Loucy (cell line): Measurements from ENCODE around the gene TAS1R3.

Experiments
- H2AFZ ChIP-seq: fragments of 200-600 bp; sonication (generic); 2 replicates; pipeline ENCODE4 v1.6.0; 2016; ENCODE audit warnings: antibody characterized with exemption, mild to moderate bottlenecking, low read length, moderate library complexity
- H3F3A ChIP-seq: fragments of 200-600 bp; 2 replicates; pipeline ENCODE4 v1.6.0; 2016; ENCODE audit warnings: antibody characterized with exemption, low read depth, mild to moderate bottlenecking
- H3K27me3 ChIP-seq: fragments of 200-600 bp; sonication (generic); 2 replicates; pipeline ENCODE4 v1.6.1; 2014; ENCODE audit warnings: low read length, mild to moderate bottlenecking; ENCODE audit not compliant: insufficient read depth, poor library complexity, severe bottlenecking
- H3K36me3 ChIP-seq: fragments of 200-600 bp; sonication (generic); 2 replicates; pipeline ENCODE4 v1.6.1; 2016; ENCODE audit warnings: low read length; ENCODE audit not compliant: insufficient read depth
- H3K4me1 ChIP-seq: fragments of 200-600 bp; sonication (generic); 2 replicates; pipeline ENCODE4 v1.5.1; 2014; ENCODE audit warnings: low read length, mild to moderate bottlenecking; ENCODE audit not compliant: insufficient read depth, poor library complexity, severe bottlenecking
- H3K4me2 ChIP-seq: fragments of 200-600 bp; sonication (generic); 2 replicates; pipeline ENCODE4 v1.6.0; 2014; ENCODE audit warnings: antibody characterized with exemption, low read length, low read depth, mild to moderate bottlenecking; ENCODE audit not compliant: poor library complexity, severe bottlenecking
- H3K4me3 ChIP-seq: fragments of 200-600 bp; sonication (generic); 2 replicates; pipeline ENCODE4 v1.5.1; 2014; ENCODE audit warnings: low read length, mild to moderate bottlenecking, mixed read lengths; ENCODE audit not compliant: poor library complexity, severe bottlenecking
- H3K79me2 ChIP-seq: fragments of 200-600 bp; sonication (generic); 2 replicates; pipeline ENCODE4 v1.6.1; 2014; ENCODE audit warnings: low read length; ENCODE audit not compliant: insufficient read depth
- H3K9ac ChIP-seq: fragments of 200-600 bp; sonication (generic); 2 replicates; pipeline ENCODE4 v1.6.0; 2014; ENCODE audit warnings: mild to moderate bottlenecking, low read depth, low read length, moderate library complexity; ENCODE audit not compliant: poor library complexity, severe bottlenecking
- H3K9me2 ChIP-seq: fragments of 200-600 bp; sonication (generic); replicated peaks from 2 replicates; pipeline ENCODE4 v1.6.1; 2016; ENCODE audit warnings: low read depth, low read length, mixed read lengths
- H3K9me3 ChIP-seq: fragments of 200-600 bp; sonication (generic); 2 replicates; pipeline ENCODE4 v1.6.1; 2014; ENCODE audit warnings: mild to moderate bottlenecking, antibody characterized with exemption, low read length, low read depth; ENCODE audit not compliant: insufficient read depth
- H4K20me1 ChIP-seq: fragments of 200-600 bp; sonication (generic); 2 replicates; pipeline ENCODE4 v1.6.0; 2014; ENCODE audit warnings: antibody characterized with exemption, low read length, mild to moderate bottlenecking; ENCODE audit not compliant: insufficient read depth, poor library complexity, severe bottlenecking
- EZH2phosphoT487 ChIP-seq: fragments of 200-600 bp; IDR thresholded peaks from 2 replicates; pipeline ENCODE4 v1.6.1; 2018; ENCODE audit warnings: antibody characterized with exemption, mild to moderate bottlenecking, moderate library complexity, borderline replicate concordance
- TF ChIP-seq, protein P1 (sequence below): fragments of 200-600 bp; sonication (generic); conservative IDR thresholded peaks from 2 replicates; pipeline ENCODE4 v1.5.1; 2014; ENCODE audit warnings: mild to moderate bottlenecking, antibody characterized with exemption, low read length

The TAS1R3 gene

DNA sequence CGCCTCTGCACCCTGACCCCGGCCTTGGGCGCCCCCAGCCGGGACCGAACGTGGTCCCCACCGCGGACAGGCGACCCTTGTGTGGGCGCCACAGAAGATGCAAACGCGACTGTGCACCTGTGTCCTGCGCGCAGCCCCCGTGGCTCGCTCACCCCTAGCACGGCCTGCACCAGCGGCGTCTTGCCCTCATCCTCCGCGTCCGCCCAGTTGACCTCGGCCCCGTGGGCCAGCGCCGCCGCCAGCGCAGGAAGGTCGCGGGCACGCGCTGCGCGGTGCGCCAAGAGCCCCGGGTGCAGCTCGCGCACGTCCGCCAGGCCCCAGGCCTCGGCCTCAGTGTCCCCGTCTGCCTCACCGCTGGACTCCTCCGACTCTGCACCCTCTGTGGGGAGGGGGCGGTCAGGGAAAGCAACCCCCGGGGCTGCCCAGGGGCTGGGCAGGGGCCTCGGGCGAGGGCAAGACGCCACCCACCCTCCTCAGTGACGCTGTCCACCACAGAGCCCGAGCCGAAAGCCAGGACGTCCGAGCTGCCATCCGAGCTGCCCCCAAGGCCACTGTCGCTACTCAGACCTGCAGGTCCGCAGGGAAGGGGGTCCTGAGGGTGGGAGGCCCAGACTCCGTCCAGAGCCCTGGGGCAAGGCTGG is 36.7 kb upstream of the TAS1R3 start:
- Histone ChIP-seq H4K20me1 (no peaks in the 10 kb centered on the region), H3K79me2 (no peaks in the 10 kb centered on the region), H3K4me2 (no peak overlapping the region), H3K4me3 (no peak overlapping the region), H3F3A (no peaks in the 10 kb centered on the region), H3K9me2 (no peaks in the 10 kb centered on the region), H3K4me1 (no peaks in the 10 kb centered on the region), H3K9ac (no peak overlapping the region), H3K9me3 (no peaks in the 10 kb centered on the region), H3K27me3 (no peaks in the 10 kb centered on the region), H3K36me3 (no peaks in the 10 kb centered on the region), H2AFZ (no peak overlapping the region)
- TF ChIP-seq, protein P1, sequence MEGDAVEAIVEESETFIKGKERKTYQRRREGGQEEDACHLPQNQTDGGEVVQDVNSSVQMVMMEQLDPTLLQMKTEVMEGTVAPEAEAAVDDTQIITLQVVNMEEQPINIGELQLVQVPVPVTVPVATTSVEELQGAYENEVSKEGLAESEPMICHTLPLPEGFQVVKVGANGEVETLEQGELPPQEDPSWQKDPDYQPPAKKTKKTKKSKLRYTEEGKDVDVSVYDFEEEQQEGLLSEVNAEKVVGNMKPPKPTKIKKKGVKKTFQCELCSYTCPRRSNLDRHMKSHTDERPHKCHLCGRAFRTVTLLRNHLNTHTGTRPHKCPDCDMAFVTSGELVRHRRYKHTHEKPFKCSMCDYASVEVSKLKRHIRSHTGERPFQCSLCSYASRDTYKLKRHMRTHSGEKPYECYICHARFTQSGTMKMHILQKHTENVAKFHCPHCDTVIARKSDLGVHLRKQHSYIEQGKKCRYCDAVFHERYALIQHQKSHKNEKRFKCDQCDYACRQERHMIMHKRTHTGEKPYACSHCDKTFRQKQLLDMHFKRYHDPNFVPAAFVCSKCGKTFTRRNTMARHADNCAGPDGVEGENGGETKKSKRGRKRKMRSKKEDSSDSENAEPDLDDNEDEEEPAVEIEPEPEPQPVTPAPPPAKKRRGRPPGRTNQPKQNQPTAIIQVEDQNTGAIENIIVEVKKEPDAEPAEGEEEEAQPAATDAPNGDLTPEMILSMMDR = no peak
- TF ChIP-seq EZH2phosphoT487 = no peak

DNA sequence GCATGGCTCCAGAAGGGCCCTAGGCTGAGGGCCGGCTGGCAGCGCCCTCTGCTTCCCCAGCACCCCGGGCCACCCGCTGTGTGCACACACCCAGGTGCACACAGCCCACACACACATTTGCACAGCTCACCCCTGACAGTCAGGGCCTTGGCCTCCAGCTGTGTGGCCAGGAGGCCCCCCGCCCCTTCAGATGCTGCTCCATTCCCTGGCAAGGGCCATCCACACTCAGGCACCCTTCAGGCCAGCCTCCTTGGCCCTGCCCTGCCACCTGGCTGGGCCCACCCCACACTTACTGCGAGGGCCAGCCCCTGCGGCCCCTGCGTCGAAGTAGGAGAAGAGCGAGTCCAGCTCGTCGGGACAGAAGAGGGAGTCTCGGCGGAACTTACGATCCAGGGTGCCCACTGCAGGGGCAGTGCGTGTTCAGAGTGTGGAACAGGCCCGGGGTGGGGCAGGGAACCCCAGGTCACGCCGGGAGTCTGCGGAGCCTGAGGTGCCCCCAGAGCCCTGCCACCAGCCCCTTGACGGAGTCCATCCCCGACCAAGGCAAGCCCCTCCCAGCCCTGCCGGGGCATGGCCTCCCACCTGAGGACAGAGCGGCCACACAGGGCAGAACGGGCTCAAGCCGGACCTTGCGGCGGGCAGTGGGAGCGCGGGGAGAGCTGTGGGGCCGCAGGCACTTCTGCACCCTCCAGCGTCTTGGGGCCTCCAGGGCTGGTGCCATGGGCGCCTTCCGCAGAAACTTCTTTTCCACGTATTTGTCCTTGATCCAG is 35.7 kb upstream of the TAS1R3 start:
- Histone ChIP-seq H3K36me3 (no peaks in the 10 kb centered on the region), H3F3A (no peaks in the 10 kb centered on the region), H3K79me2 (no peaks in the 10 kb centered on the region), H3K4me1 (no peaks in the 10 kb centered on the region), H4K20me1 (no peaks in the 10 kb centered on the region), H3K4me3 (no peak overlapping the region), H3K9me2 (no peaks in the 10 kb centered on the region), H2AFZ (no peak overlapping the region), H3K9me3 (no peaks in the 10 kb centered on the region), H3K4me2 (no peak overlapping the region), H3K27me3 (no peaks in the 10 kb centered on the region), H3K9ac (no peak overlapping the region)
- TF ChIP-seq, protein P1 = no peak

DNA sequence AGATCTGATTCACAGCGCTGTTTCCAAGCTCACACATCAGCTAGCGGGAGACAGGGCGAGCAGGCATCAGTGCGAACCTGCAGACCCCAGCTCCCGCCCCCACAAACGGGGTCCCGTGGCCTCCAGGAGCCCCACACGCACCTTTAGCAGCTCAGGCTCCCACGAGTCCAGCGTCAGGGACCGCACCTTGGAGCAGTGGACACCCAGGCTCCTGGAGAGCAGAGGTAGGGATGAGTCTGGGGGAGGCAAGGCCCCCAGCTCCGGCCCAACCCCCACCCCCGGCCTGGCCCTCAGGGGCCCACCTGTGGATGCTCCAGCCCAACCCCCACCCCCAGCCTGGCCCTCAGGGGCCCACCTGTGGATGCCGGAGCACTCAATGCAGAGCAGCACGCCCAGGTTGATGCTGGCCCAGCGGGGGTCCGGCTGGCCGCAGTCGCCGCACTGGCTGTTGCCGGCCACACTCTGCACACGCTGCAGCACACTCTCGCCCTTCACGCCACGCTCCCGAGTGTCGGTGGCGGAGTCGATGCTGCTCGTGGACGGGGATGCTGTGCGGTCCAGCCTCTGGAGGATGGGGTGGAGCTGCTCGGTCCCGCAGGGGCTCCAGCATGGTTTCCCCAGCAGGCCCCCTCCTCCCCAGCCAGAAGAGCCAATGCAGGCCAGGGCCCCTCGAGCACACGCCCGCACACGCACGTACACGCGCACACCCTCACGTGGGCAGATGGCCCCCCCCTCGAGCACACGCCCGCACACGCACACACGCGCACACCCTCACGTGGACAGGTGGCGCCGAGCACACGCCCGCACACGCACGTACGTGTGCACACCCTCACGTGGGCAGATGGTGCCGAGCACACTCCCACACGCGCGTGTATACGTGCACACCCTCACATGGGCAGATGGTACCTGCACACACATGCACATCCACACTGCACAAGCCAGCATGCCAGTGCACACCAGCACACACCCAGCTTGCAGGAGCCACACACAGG is 34.7 kb upstream of the TAS1R3 start:
- Histone ChIP-seq H3K9me3 (no peaks in the 10 kb centered on the region), H3K4me3 (no peak overlapping the region), H4K20me1 (no peaks in the 10 kb centered on the region), H3K36me3 (no peaks in the 10 kb centered on the region), H3K4me1 (no peaks in the 10 kb centered on the region), H3K79me2 (no peaks in the 10 kb centered on the region), H3K9ac (no peak overlapping the region), H3K4me2 (no peak overlapping the region), H3K27me3 (no peaks in the 10 kb centered on the region), H3F3A (no peaks in the 10 kb centered on the region), H2AFZ (no peak overlapping the region), H3K9me2 (no peaks in the 10 kb centered on the region)
- TF ChIP-seq EZH2phosphoT487 = no peak
- TF ChIP-seq, protein P1 = no peak
